ENCODE data around the gene PHKA2.

Gene PHKA2

GRCh38 chrX:18879144-18879543 is 104.8 kb downstream of the PHKA2 start:
- no peak overlapping the region for H3K27ac ChIP-seq
- DNase-seq: no peak
- in situ Hi-C loops (cut with HindIII; ENCODE audit: low pct_ligation_motif_present, low sequenced_read_pairs): no loop called here
- H3K36me3 ChIP-seq (replicated peaks): no peaks in the 10 kb centered on the region
- TF ChIP-seq CTCF (IDR thresholded peaks at IDR 0.05; ENCODE audit: low read depth, low read length, missing control alignments): no peak
- no peaks in the 10 kb centered on the region for H3K27me3 ChIP-seq (replicated peaks)
- no peak overlapping the region for H3K4me3 ChIP-seq (ENCODE audit: low read depth, low read length)

GRCh38 chrX:18877469-18877868 is 106.4 kb downstream of the PHKA2 start:
- in situ Hi-C loops (cut with HindIII; ENCODE audit: low pct_ligation_motif_present, low sequenced_read_pairs): no loop called here
- Histone ChIP-seq H3K4me3 (ENCODE audit: low read depth, low read length) (no peak overlapping the region), H3K36me3 (replicated peaks) (no peaks in the 10 kb centered on the region), H3K27ac (no peak overlapping the region), H3K27me3 (replicated peaks) (no peaks in the 10 kb centered on the region)
- TF ChIP-seq CTCF (IDR thresholded peaks at IDR 0.05; ENCODE audit: low read depth, low read length, missing control alignments): no peak
- no peak for DNase-seq

GRCh38 chrX:18875256-18875878 is 108.5 kb downstream of the PHKA2 start:
- in situ Hi-C loops (cut with HindIII; ENCODE audit: low pct_ligation_motif_present, low sequenced_read_pairs): no loop called here
- TF ChIP-seq CTCF (IDR thresholded peaks at IDR 0.05; ENCODE audit: low read depth, low read length, missing control alignments): no peak
- Histone ChIP-seq H3K36me3 (replicated peaks) (no peaks in the 10 kb centered on the region), H3K27ac (no peak overlapping the region), H3K4me3 (ENCODE audit: low read depth, low read length) (no peak overlapping the region), H3K27me3 (replicated peaks) (no peaks in the 10 kb centered on the region)
- no peak for DNase-seq

GRCh38 chrX:18874560-18875255 is 109.2 kb downstream of the PHKA2 start:
- Histone ChIP-seq H3K4me3 (ENCODE audit: low read depth, low read length) (no peak overlapping the region), H3K27me3 (replicated peaks) (no peaks in the 10 kb centered on the region), H3K27ac (no peak overlapping the region), H3K36me3 (replicated peaks) (no peaks in the 10 kb centered on the region)
- DNase-seq: no peak
- in situ Hi-C loops (cut with HindIII; ENCODE audit: low pct_ligation_motif_present, low sequenced_read_pairs): no loop called here
- TF ChIP-seq CTCF (IDR thresholded peaks at IDR 0.05; ENCODE audit: low read depth, low read length, missing control alignments): no peak

GRCh38 chrX:18873836-18874235 is 110.1 kb downstream of the PHKA2 start:
- Histone ChIP-seq H3K27me3 (replicated peaks) (no peaks in the 10 kb centered on the region), H3K36me3 (replicated peaks) (no peaks in the 10 kb centered on the region), H3K27ac (no peak overlapping the region), H3K4me3 (ENCODE audit: low read depth, low read length) (no peak overlapping the region)
- in situ Hi-C loops (cut with HindIII; ENCODE audit: low pct_ligation_motif_present, low sequenced_read_pairs): no loop called here
- TF ChIP-seq CTCF (IDR thresholded peaks at IDR 0.05; ENCODE audit: low read depth, low read length, missing control alignments): no peak
- DNase-seq: no peak
